Nephron (organoid): ENCODE data around the gene CHD1.
"Not testable (repeated sequence)": the region's sequence is repeated elsewhere in the genome, so short reads cannot be mapped to it uniquely, and the experiment has no call there.

Experiments
- H3K27ac Mint-ChIP-seq, 3 experiments: 2 replicates each; pipeline ENCODE4 v1.8.0; 2020; ENCODE audit warnings: mixed read lengths in 3 of 3, mild to moderate bottlenecking in 2 of 3, moderate library complexity in 1 of 3
- H3K27me3 Mint-ChIP-seq: 2 replicates; pipeline ENCODE4 v1.8.0; 2021; ENCODE audit warnings: low read depth, mild to moderate bottlenecking, moderate library complexity, mixed read lengths
- H3K36me3 Mint-ChIP-seq: 2 replicates; pipeline ENCODE4 v1.8.0; 2020; ENCODE audit warnings: low read depth, mixed read lengths
- H3K4me1 Mint-ChIP-seq: 2 replicates; pipeline ENCODE4 v1.8.0; 2020; ENCODE audit warnings: mixed read lengths
- H3K4me3 Mint-ChIP-seq, 3 experiments: 2 replicates each; pipeline ENCODE4 v1.8.0; 2020; ENCODE audit warnings: mild to moderate bottlenecking in 3 of 3, mixed read lengths in 3 of 3, moderate library complexity in 2 of 3
- H3K9me3 Mint-ChIP-seq: 2 replicates; pipeline ENCODE4 v1.8.0; 2020; ENCODE audit warnings: mixed read lengths
- CTCF ChIP-seq, 3 experiments: fragments of 200-600 bp; sonication (generic); IDR thresholded peaks; one replicate each; pipeline ENCODE4 v1.5.0; 2021; ENCODE audit warnings: antibody characterized with exemption in 3 of 3; ENCODE audit not compliant: unreplicated experiment in 3 of 3

CHD1 gene

GRCh38 chr5:98961665-98962344 is 33.0 kb upstream of the CHD1 start:
- Mint-ChIP-seq H3K9me3 (peaks cover 5% of the 10 kb centered on the region), H3K27me3 (no peaks in the 10 kb centered on the region), H3K4me3 (no peak overlapping the region), H3K4me1 (no peaks in the 10 kb centered on the region), H3K27ac (no peak overlapping the region), H3K36me3 (no peaks in the 10 kb centered on the region)
- no peak for TF ChIP-seq CTCF (IDR thresholded peaks at IDR 0.05; ENCODE audit: unreplicated experiment in 3 of 3)

GRCh38 chr5:98957307-98957706 is 28.5 kb upstream of the CHD1 start:
- no peak for TF ChIP-seq CTCF (IDR thresholded peaks at IDR 0.05; ENCODE audit: unreplicated experiment in 3 of 3)
- no peaks in the 10 kb centered on the region for H3K27me3 Mint-ChIP-seq
- H3K36me3 Mint-ChIP-seq = no peaks in the 10 kb centered on the region
- no peak overlapping the region for H3K27ac Mint-ChIP-seq
- H3K9me3 Mint-ChIP-seq = no peaks in the 10 kb centered on the region
- no peaks in the 10 kb centered on the region for H3K4me1 Mint-ChIP-seq
- H3K4me3 Mint-ChIP-seq = no peak overlapping the region

- not testable (repeated sequence) for H3K4me1 Mint-ChIP-seq, H3K4me3 Mint-ChIP-seq, H3K36me3 Mint-ChIP-seq, H3K27me3 Mint-ChIP-seq, H3K9me3 Mint-ChIP-seq, H3K27ac Mint-ChIP-seq
Observed at GRCh38 chr5:98955888-98956287, 27.1 kb upstream of the CHD1 start.

- not testable (repeated sequence) for H3K4me1 Mint-ChIP-seq, H3K27ac Mint-ChIP-seq, H3K9me3 Mint-ChIP-seq, H3K27me3 Mint-ChIP-seq, H3K36me3 Mint-ChIP-seq, H3K4me3 Mint-ChIP-seq
Observed at GRCh38 chr5:98955471-98955870, 26.7 kb upstream of the CHD1 start.

- no peaks in the 10 kb centered on the region for H3K4me1 Mint-ChIP-seq
- H3K36me3 Mint-ChIP-seq = no peaks in the 10 kb centered on the region
- H3K27ac Mint-ChIP-seq = no peak overlapping the region
- H3K4me3 Mint-ChIP-seq = no peak overlapping the region
- no peaks in the 10 kb centered on the region for H3K27me3 Mint-ChIP-seq
- H3K9me3 Mint-ChIP-seq = no peaks in the 10 kb centered on the region
- TF ChIP-seq CTCF (IDR thresholded peaks at IDR 0.05; ENCODE audit: unreplicated experiment in 3 of 3) = no peak
Observed at GRCh38 chr5:98954392-98955028, 25.7 kb upstream of the CHD1 start.

GRCh38 chr5:98942847-98943246 is 14.0 kb upstream of the CHD1 start:
- H3K4me3 Mint-ChIP-seq = no peak overlapping the region
- no peak for TF ChIP-seq CTCF (IDR thresholded peaks at IDR 0.05; ENCODE audit: unreplicated experiment in 3 of 3)
- H3K27ac Mint-ChIP-seq = no peak overlapping the region
- no peaks in the 10 kb centered on the region for H3K36me3 Mint-ChIP-seq
- H3K27me3 Mint-ChIP-seq = no peaks in the 10 kb centered on the region
- no peaks in the 10 kb centered on the region for H3K9me3 Mint-ChIP-seq
- peaks cover 30% of the 10 kb centered on the region for H3K4me1 Mint-ChIP-seq
